HEK293 (cell line): Measurements from ENCODE around the gene ARHGEF12.

ENCODE experiments used
- CTCF ChIA-PET: fragments of 350-600 bp; formaldehyde crosslinking; extraction: SDS; loops from one replicate; lab custom pipeline; 2021; ENCODE audit warnings: antibody characterized with exemption; lab: Yijun Ruan, JAX
- POLR2A ChIA-PET: fragments of 300-600 bp; formaldehyde crosslinking; extraction: SDS; loops from one replicate; lab custom pipeline; 2020; ENCODE audit warnings: antibody characterized with exemption, inconsistent platforms; lab: Yijun Ruan, JAX
- H3K27ac ChIP-seq: fragments of 200-500 bp; sonication (Bioruptor generic); 2 replicates; pipeline ENCODE4 v1.5.1; 2014; ENCODE audit warnings: low read depth, low read length, control low read depth, inconsistent platforms; ENCODE audit errors: extremely low read depth
- H3K36me3 ChIP-seq, 2 experiments: fragments of 200-500 bp in 1 of 2; sonication (Bioruptor generic) in 1 of 2; 1 replicate in 1 of 2; 2 replicates in 1 of 2; pipeline ENCODE4 v1.5.1; 2014 to 2017; ENCODE audit warnings: inconsistent platforms in 2 of 2, low read length in 2 of 2; ENCODE audit not compliant: control insufficient read depth in 2 of 2, insufficient read depth in 1 of 2
- H3K4me1 ChIP-seq: fragments of 200-500 bp; sonication (Bioruptor generic); 2 replicates; pipeline ENCODE4 v1.5.1; 2014; ENCODE audit warnings: mild to moderate bottlenecking, low read length, inconsistent platforms; ENCODE audit not compliant: control insufficient read depth, insufficient read depth
- H3K4me3 ChIP-seq: 2 replicates; pipeline ENCODE4 v1.5.1; 2011; ENCODE audit warnings: low read depth, mild to moderate bottlenecking, control low read depth, low read length, moderate library complexity
- H3K9me3 ChIP-seq: fragments of 200-500 bp; sonication (Bioruptor generic); 2 replicates; pipeline ENCODE4 v1.5.1; 2014; ENCODE audit warnings: low read depth, low read length, inconsistent platforms; ENCODE audit not compliant: control insufficient read depth, insufficient read depth
- FEZF1 ChIP-seq: fragments of 450-650 bp; formaldehyde crosslinking; IDR thresholded peaks from 2 replicates; pipeline ENCODE4 v1.5.1; 2016; ENCODE audit warnings: missing biosample characterization, missing genetic modification characterization
- HOXA7 ChIP-seq: sonication (generic); formaldehyde crosslinking; IDR thresholded peaks from 2 replicates; pipeline ENCODE4 v1.8.1; 2022; ENCODE audit warnings: missing genetic modification reagents, borderline replicate concordance
- KLF10 ChIP-seq: fragments of 450-650 bp; IDR thresholded peaks from 2 replicates; pipeline ENCODE4 v1.5.1; 2018; ENCODE audit warnings: missing biosample characterization, mild to moderate bottlenecking, missing genetic modification characterization
- PRDM1 ChIP-seq: fragments of 450-650 bp; formaldehyde crosslinking; IDR thresholded peaks from 2 replicates; pipeline ENCODE4; 2016; ENCODE audit warnings: missing biosample characterization, missing genetic modification characterization
- RBAK ChIP-seq: fragments of 450-650 bp; formaldehyde crosslinking; IDR thresholded peaks from 2 replicates; pipeline ENCODE4 v1.5.1; 2016; ENCODE audit warnings: missing biosample characterization, missing genetic modification characterization
- REST ChIP-seq: fragments of 450-650 bp; formaldehyde crosslinking; IDR thresholded peaks from 2 replicates; pipeline ENCODE4 v1.5.1; 2016; ENCODE audit warnings: missing biosample characterization, missing genetic modification characterization
- YY2 ChIP-seq: fragments of 450-650 bp; formaldehyde crosslinking; IDR thresholded peaks from 2 replicates; pipeline ENCODE4 v1.5.1; 2016; ENCODE audit warnings: missing biosample characterization, missing genetic modification characterization
- ZFP69B ChIP-seq: fragments of 450-650 bp; formaldehyde crosslinking; IDR thresholded peaks from 2 replicates; pipeline ENCODE4 v1.5.1; 2016; ENCODE audit warnings: missing biosample characterization, missing genetic modification characterization
- ZNF169 ChIP-seq: fragments of 450-650 bp; formaldehyde crosslinking; IDR thresholded peaks from 2 replicates; pipeline ENCODE4 v1.5.1; 2016; ENCODE audit warnings: missing biosample characterization, missing genetic modification characterization
- ZNF211 ChIP-seq: fragments of 450-650 bp; formaldehyde crosslinking; IDR thresholded peaks from 2 replicates; pipeline ENCODE4 v1.5.1; 2016; ENCODE audit warnings: low read depth, missing biosample characterization, missing genetic modification characterization
- ZNF311 ChIP-seq: fragments of 450-650 bp; formaldehyde crosslinking; IDR thresholded peaks from 2 replicates; pipeline ENCODE4 v1.5.1; 2017; ENCODE audit warnings: missing biosample characterization, missing genetic modification characterization, borderline replicate concordance
- ZNF366 ChIP-seq: fragments of 450-650 bp; formaldehyde crosslinking; conservative IDR thresholded peaks from 2 replicates; pipeline ENCODE4 v1.5.1; 2016; ENCODE audit warnings: missing biosample characterization, missing genetic modification characterization
- ZNF391 ChIP-seq: fragments of 450-650 bp; formaldehyde crosslinking; IDR thresholded peaks from 2 replicates; pipeline ENCODE4 v1.5.1; 2016; ENCODE audit warnings: low read depth, missing biosample characterization, missing genetic modification characterization, borderline replicate concordance
- ZNF394 ChIP-seq: fragments of 450-650 bp; formaldehyde crosslinking; IDR thresholded peaks from 2 replicates; pipeline ENCODE4 v1.5.1; 2016; ENCODE audit warnings: missing biosample characterization, missing genetic modification characterization, mild to moderate bottlenecking, moderate library complexity, borderline replicate concordance
- ZNF514 ChIP-seq: fragments of 450-650 bp; formaldehyde crosslinking; IDR thresholded peaks from 2 replicates; pipeline ENCODE4 v1.5.1; 2016; ENCODE audit warnings: missing biosample characterization, missing genetic modification characterization
- ZNF596 ChIP-seq: fragments of 450-650 bp; IDR thresholded peaks from 2 replicates; pipeline ENCODE4 v1.5.0; 2018; ENCODE audit warnings: missing biosample characterization, mild to moderate bottlenecking, missing genetic modification characterization, moderate library complexity
- ZNF624 ChIP-seq: fragments of 450-650 bp; formaldehyde crosslinking; IDR thresholded peaks from 2 replicates; pipeline ENCODE4 v1.5.1; 2017; ENCODE audit warnings: missing biosample characterization, missing genetic modification characterization
- ZNF692 ChIP-seq: fragments of 450-650 bp; formaldehyde crosslinking; IDR thresholded peaks from 2 replicates; pipeline ENCODE4 v1.5.1; 2016; ENCODE audit warnings: missing biosample characterization, missing genetic modification characterization
- ZNF707 ChIP-seq: fragments of 450-650 bp; formaldehyde crosslinking; IDR thresholded peaks from 2 replicates; pipeline ENCODE4 v1.5.1; 2016; ENCODE audit warnings: missing biosample characterization, missing genetic modification characterization
- ZNF76 ChIP-seq: fragments of 450-650 bp; formaldehyde crosslinking; IDR thresholded peaks from 2 replicates; pipeline ENCODE4; 2016; ENCODE audit warnings: low read depth, missing biosample characterization, missing genetic modification characterization, borderline replicate concordance
- ZNF785 ChIP-seq: fragments of 450-650 bp; formaldehyde crosslinking; IDR thresholded peaks from 2 replicates; pipeline ENCODE4 v1.5.1; 2016; ENCODE audit warnings: missing biosample characterization, missing genetic modification characterization

ARHGEF12 gene

GRCh38 chr11:120455487-120455886 lies 119.3 kb downstream of the ARHGEF12 start:
- Histone ChIP-seq H3K9me3 (no peaks in the 10 kb centered on the region), H3K36me3 (peaks cover 30 to 87% of the 10 kb centered on the region in 2 experiments), H3K4me3 (no peak overlapping the region), H3K27ac (no peak overlapping the region), H3K4me1 (no peaks in the 10 kb centered on the region)
- ChIA-PET CTCF (no interaction called here), POLR2A (no interaction called here)
- TF ChIP-seq ZNF514 (tag by site-specific recombination): no peak
- no peak for TF ChIP-seq KLF10 (tag by site-specific recombination)

- POLR2A ChIA-PET: no interaction called here
- no peak for TF ChIP-seq ZNF211 (tag by site-specific recombination)
- TF ChIP-seq ZNF596 (tag by site-specific recombination): no peak
- TF ChIP-seq ZNF366: no peak
- TF ChIP-seq ZNF311 (tag by site-specific recombination): no peak
- no peak for TF ChIP-seq REST (tag by site-specific recombination)
- no peak for TF ChIP-seq ZNF692 (tag by site-specific recombination)
- TF ChIP-seq PRDM1 (tag by site-specific recombination): no peak
- no peak for TF ChIP-seq ZNF394 (tag by site-specific recombination)
- TF ChIP-seq ZNF76: no peak
- TF ChIP-seq ZNF391 (tag by site-specific recombination): no peak
- TF ChIP-seq ZNF707 (tag by site-specific recombination): no peak
- TF ChIP-seq HOXA7 (CRISPR knock-in tag): no peak
- no peak for TF ChIP-seq RBAK (tag by site-specific recombination)
- no peak for TF ChIP-seq FEZF1 (tag by site-specific recombination)
- TF ChIP-seq ZNF624 (tag by site-specific recombination): no peak
- TF ChIP-seq YY2 (tag by site-specific recombination): no peak
- TF ChIP-seq, all 188 proteins: peak for 0
- peaks cover 21 to 90% of the 10 kb centered on the region in 2 experiments for H3K36me3 ChIP-seq
- H3K9me3 ChIP-seq: no peaks in the 10 kb centered on the region
- CTCF ChIA-PET: interaction anchor here (1.2 kb wide), 1 partner anchor 737 kb away, joined by 3 read pairs; no protein-coding TSS in a partner anchor
- no peak overlapping the region for H3K27ac ChIP-seq
- no peaks in the 10 kb centered on the region for H3K4me1 ChIP-seq
- H3K4me3 ChIP-seq: no peak overlapping the region
These were observed 121.8 kb downstream of the ARHGEF12 start for GRCh38 chr11:120457996-120458395.

- TF ChIP-seq ZNF169: no peak
- no peak for TF ChIP-seq ZFP69B (tag by site-specific recombination)
- no peak for TF ChIP-seq YY2 (tag by site-specific recombination)
- TF ChIP-seq ZNF785 (tag by site-specific recombination): no peak
- TF ChIP-seq, all 188 proteins: peak for 0
- Histone ChIP-seq H3K9me3 (no peaks in the 10 kb centered on the region), H3K36me3 (peaks cover 16 to 85% of the 10 kb centered on the region in 2 experiments), H3K4me1 (no peaks in the 10 kb centered on the region), H3K4me3 (no peak overlapping the region), H3K27ac (no peak overlapping the region)
- ChIA-PET CTCF (no interaction called here), POLR2A (no interaction called here)
These were observed 126.6 kb downstream of the ARHGEF12 start for GRCh38 chr11:120462825-120463224.
